PC-3 (cell line): Measurements from ENCODE around the gene FGD4.

Experiments used
- EZH2 ChIP-seq: fragments of 300-600 bp; sonication (generic); IDR thresholded peaks from one replicate; pipeline ENCODE4 v1.6.1; 2017; ENCODE audit warnings: antibody characterized with exemption, mild to moderate bottlenecking, low read length; ENCODE audit not compliant: unreplicated experiment
- TF ChIP-seq, protein P1 (sequence below): fragments of 300-600 bp; sonication (generic); conservative IDR thresholded peaks from 2 replicates; pipeline ENCODE4 v1.5.1; 2017; ENCODE audit warnings: antibody characterized with exemption, low read depth, mild to moderate bottlenecking, low read length

DNA sequence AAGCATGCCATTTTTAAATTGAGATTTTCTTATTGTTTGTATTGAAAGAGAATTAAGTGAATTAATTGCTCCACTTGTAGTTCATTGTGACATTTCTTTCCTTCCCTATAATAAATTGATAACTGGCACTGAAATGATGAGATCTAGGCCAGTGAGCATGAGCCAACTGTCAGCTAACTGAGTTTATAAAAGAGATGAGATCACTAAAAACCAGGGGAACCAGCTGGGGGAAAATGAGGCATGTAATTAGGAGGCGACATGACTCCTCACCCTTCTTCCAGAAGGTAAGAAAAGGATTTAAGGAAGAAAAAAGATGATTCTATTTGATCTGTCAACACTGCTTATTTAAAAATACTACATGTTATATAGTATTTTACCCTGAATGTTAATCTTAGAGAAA, 175.2 kb downstream of the FGD4 start:
- TF ChIP-seq, protein P1, sequence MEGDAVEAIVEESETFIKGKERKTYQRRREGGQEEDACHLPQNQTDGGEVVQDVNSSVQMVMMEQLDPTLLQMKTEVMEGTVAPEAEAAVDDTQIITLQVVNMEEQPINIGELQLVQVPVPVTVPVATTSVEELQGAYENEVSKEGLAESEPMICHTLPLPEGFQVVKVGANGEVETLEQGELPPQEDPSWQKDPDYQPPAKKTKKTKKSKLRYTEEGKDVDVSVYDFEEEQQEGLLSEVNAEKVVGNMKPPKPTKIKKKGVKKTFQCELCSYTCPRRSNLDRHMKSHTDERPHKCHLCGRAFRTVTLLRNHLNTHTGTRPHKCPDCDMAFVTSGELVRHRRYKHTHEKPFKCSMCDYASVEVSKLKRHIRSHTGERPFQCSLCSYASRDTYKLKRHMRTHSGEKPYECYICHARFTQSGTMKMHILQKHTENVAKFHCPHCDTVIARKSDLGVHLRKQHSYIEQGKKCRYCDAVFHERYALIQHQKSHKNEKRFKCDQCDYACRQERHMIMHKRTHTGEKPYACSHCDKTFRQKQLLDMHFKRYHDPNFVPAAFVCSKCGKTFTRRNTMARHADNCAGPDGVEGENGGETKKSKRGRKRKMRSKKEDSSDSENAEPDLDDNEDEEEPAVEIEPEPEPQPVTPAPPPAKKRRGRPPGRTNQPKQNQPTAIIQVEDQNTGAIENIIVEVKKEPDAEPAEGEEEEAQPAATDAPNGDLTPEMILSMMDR: no peak
- TF ChIP-seq EZH2: no peak
